A172 (cell line): ENCODE results near the gene ATXN1. TPM values are rescaled to one million over a fixed set of nuclear protein-coding genes. Genes with fewer than 3 reads are reported as not detected.
"Not testable (repeated sequence)": the region's sequence is repeated elsewhere in the genome, so short reads cannot be mapped to it uniquely, and the experiment has no call there.

Experiments
- DNase-seq: peaks from one replicate; pipeline ENCODE4 v3.0.0-alpha.2; 2015; ENCODE audit warnings: low spot score
- total RNA-seq: library from RNA; depleted of rRNA; stranded (reverse); fragments of >200 nt; shearing (Covaris generic); gene quantifications from 2 replicates; pipeline ENCODE4 v1.2.3, GENCODE V29; 2014

The ATXN1 gene
- total RNA-seq, 1 experiment from 2014 or later = 12.4 TPM

DNA sequence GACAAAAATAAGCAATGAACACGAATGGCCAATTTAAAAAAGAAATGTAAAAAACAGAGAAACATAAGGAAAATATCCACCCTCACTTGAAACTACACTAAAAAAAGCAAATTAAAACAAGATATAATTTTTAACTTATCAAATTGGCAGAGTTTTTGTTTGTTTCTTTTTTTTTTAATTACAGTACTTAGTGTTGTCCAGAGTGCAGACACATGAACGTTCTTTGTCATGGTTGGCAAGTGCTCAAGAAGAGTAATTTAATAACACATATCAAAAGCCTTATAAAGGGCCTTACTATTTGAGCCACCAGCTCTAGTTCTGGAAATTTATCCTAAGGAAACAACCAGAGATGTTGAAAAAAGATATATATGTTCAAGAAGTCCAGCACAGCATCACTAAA is 142.3 kb downstream of the ATXN1 start:
- no peak for DNase-seq

DNA sequence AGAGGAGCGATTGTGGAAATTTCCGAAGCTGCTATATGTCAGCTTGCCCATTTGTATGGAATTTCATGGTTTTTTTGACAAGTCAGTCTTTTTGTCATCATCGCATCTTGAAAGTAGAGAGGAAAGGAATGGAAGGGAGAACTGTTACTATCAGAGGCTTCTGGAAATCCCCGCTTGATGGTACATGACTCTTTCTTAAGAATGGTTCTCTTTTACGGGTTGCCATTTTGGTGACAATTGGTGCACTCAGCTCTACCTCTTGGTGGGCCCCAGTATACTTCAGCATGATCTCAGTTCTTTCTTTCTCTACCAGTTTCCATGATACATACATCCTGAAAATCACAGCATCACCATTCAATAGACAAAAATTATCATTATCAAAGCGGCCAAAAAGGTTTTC is 146.0 kb downstream of the ATXN1 start:
- DNase-seq = not testable (repeated sequence)

DNA sequence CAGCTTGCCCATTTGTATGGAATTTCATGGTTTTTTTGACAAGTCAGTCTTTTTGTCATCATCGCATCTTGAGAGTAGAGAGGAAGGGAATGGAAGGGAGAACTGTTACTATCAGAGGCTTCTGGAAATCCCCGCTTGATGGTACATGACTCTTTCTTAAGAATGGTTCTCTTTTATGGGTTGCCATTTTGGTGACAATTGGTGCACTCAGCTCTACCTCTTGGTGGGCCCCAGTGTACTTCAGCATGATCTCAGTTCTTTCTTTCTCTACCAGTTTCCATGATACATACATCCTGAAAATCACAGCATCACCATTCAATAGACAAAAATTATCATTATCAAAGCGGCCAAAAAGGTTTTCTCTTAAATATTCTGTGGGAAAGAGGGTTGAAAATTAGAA is 147.1 kb downstream of the ATXN1 start:
- not testable (repeated sequence) for DNase-seq

DNA sequence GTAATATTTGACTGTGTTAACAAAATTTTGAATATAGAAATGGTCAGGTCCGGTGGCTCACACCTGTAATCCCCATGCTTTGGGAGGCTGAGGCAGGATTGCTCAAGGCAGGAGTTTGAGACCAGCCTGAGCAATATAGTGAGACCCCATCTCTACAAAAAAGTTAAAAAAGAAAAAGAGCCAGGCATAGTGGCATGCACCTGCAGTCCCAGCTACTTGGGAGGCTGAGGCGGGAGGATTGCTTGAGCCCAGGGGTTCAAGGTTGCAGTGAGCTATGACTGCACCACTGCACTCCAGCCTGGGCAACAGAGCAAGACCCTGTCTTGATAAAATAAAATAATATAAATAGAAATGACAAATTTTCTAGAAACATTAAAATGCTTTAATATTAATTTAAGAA is 147.8 kb downstream of the ATXN1 start:
- not testable (repeated sequence) for DNase-seq

DNA sequence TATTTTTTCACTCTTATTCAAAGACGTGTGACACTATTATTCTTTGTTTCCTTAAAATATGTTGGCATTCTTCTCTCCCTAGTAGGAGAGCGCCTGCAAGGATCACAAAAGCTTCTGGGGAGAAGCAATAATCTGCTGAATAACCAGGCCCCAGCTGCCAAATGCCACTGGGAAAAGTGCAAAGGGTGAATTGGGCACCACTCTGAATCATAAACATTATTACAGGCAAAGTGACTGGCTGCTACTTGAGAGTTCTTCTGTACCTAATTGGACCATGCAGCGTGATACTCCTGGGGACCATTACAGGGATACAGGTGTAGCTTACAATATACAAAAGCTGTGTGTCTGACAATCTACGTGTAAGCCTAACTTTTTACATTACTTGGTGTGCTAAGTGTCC is 152.8 kb downstream of the ATXN1 start:
- no peak for DNase-seq

DNA sequence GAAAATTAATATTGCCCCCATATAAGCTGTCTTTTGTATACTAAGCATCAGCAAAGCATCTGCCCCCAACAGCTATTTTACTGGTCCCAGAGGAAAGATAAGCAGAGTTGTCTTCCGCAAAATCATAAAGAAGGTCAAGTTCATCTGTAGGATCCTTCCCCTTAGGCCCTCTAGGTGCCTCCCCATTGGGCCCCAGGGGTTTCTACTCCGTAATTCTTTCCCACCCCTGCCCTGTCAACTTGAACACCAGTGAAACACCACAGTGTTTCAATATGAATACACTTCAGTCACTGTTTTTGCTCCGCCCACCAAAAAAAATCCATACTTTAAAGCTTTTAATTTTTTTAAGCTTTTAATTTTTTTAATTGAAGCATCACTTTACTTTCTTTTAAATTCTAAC is 159.2 kb downstream of the ATXN1 start:
- DNase-seq = no peak

DNA sequence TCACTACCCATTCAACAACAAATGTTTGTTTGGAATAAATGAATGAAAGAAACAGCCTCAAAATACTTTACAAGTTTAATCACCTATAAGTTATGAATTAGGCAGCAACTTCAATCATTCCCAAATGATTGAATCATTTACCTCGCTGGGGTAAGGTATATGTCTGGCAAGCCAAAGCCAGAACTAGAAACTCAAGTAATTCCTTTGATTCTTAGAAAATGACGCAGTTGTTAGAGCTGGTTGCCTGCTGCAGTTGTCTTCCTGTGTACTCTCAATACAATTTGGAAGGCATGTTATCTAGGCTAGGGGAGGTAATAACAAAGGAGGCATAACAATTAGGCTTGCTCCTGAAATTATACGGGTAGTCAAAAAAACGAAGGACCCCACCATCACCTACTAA is 160.6 kb downstream of the ATXN1 start:
- no peak for DNase-seq

DNA sequence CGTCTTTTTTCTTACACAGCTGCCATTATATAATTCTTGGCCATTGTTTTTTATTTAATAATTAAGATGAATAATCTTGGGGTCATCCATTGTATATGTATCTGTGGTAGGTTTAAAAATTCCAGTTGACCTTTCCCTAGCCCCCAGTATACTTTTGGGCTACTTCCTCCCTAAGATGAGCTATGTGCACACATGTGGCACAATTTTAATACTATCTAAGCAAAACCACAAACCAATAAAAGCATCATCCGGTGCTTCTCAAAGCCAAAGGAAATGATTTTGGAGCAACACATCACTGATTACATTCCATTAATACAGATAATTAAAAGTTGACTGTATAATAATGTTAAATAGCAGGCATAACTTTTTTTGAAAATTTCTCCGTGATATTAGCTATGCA is 161.2 kb downstream of the ATXN1 start:
- no peak for DNase-seq

DNA sequence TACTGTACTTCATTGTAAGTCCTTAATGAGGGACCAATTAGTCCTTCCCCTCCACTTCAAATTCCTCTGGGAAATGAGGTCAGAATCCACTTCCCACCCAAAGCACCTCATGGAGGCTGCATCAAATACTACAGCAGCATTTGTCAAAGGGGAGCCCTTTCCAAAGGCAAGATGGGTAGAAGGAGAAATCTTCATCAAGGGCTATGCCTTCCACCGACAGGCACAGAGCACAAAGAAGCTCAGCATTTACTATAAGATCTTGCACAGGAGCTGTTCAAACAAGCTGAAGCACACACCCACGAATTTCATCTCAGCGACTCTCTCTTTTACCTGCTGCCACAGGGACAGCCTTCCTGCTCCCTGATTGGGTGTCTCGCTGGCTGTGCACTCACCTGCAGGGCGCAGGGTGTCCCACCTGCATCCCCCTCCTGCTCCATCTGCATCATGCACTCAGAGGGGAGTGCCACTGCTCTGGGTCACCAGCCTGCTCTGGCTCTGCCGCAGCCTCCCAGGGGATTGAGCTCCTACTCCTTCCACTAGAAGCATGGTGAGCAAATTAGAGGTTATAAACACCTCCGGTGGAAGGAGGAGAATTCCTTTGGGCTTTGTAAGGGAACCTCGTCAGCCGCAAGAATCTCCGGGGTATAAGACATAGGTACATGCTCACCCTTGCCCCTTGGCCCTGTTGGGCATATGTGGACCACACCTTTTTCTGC is 164.5 kb downstream of the ATXN1 start:
- no peak for DNase-seq

DNA sequence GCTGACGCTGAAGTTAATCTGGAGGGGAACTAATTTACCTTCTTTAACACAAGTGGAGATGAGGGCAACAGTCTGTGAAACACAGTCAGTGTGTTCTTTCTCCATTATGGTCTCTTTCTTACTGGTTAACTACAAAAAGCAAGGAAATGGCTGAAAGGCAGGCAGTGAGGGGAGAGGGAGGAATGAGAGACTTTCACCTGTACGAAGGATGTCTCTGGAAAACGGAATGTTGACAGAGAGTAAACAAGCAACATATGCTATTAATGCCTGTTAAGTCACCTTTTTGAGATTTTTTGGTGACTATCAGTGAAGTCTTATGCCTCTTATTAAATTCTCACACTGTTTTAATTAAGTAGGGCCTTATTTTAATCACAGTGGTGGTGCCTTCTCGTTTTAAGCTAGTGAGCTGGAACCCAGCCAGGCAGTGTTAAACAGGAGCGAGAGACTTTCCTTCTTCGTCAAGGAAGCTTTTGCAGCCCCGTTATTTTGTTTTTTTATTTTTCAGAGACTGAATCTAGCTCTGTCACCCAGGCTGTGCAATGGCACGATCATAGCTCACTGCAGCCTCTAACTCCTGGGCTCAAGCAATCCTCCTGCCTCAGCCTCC is 165.6 kb downstream of the ATXN1 start:
- DNase-seq = no peak

DNA sequence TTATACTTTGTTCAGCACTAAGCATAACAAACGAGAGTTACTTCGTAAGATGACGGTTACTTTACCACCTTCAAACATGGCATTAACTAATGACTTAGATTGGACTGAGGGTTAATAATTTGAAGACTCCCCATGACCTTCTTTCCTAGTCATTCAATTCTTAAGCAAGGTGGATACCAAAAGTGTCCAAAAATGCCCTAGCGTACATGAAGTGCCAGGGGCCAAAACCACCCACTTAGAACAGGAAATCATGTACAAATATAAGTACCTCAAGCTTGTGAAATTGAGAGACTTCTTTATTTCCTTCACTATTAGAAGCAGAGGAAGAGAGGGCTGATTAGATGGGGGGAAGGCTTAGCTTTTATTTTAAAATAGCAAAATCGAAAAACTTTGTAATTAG is 166.4 kb downstream of the ATXN1 start:
- DNase-seq = no peak

DNA sequence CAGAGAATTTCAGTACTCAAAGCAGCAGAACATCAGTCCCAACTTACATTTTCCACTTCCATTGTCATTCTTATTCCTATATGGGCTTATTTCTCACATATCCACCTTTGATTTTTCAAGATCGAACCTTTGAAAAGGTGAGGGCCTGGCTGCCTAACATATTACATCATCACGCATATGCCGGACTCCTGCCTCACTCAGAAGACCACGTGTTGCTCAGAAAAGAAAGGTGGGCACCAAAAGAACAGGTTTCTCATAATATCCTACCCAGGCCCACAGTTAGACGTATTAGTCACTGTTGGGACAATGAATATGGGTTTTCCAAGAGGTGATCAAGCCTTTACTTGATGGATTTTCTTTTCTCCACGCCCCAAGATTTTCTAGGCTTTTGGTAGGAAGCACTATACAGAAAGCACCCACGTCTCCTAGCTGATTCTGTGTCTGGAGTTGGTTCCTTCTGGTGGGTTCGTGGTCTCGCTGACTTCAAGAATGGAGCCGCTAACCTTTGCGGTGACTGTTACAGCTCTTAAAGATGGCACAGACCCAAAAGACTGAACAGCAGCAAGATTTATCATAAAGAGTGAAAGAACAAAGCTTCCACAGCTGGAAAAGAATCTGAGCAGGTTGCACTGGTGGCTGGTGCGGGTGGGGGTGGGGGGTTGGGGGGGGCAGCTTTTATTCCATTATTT is 168.9 kb downstream of the ATXN1 start:
- DNase-seq = no peak

DNA sequence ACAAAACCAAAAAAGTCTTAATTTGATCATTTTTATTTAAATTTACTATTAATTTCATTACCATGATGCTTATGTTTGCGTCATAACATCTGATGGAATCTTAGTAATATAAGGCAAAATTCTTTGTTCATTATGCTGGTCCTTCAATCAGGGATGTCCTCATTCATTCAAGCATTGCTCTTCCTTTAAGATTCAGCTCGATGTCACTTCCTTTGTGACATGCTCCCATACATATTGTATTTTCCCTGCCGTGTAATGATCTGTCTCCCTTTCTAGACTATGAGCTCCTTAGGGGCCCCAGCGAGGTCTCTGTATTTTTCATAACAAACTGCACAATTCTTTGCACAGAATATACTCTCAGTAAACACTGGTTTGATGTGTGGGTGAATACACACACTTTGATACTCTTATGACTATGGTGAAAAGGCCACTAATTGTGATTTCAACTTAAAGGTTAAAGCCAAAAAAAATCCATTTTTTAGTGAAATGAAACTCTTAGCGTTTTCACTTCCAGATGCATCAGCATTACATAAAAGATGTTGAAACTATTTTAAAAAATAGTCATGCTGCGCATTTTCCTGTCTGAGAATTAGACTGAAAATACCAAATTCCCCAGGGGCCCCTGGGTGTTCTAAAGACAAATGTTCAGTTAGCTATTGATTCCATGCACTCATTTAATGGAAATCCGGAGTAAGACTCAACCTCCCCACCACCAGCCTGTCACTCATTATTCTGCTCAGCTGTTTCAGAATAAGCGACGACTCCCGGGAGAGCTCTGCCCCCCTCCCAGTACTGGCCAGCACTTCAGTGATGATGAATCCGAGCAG is 169.7 kb downstream of the ATXN1 start:
- no peak for DNase-seq

DNA sequence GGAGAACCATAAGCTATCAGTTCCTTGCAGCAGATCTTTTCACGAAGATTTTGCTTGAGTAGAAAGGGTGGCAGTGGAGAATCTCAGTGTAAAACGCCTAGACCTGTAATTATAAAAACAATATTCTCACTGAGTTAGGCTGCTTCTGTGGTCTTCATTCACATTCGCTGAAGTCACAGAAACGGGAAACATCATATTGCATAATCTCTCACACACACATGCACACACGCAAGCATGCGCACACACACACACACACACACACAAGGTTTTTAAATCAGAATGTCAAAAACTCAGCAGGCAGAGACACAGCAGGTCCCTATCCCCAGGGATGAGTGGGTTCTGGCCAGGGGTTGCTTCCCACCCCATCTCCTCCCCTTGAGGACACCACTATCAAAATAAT is 175.5 kb downstream of the ATXN1 start:
- DNase-seq = no peak

DNA sequence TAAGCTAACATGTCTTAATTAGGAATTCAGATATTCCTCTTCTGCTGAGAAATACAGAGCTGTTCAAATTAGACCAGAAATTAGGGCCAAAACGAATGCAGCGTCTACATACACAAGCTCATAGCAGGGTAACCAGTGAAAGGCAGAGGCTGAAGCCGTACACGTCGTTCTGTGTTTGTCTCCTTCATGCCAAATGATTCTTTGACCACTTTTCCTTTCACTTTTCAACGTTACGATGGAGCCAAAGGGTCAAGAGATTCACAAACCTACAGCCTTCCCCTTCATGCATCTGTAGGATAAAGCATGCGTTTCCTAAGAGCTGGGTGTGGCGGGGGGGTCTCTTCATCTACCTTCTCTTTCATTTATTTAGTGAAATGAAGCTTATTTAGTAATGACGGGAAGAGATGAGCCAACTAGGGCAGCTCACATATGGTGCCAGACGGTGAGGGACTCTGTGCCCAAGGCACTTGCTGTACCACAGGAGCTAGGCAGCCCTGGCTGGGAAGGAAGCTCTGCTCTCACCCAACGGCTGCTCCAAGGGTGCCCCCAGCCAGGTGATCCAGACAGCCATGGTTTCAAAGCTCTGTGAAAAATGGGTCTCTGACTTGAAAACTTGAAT is 178.0 kb downstream of the ATXN1 start:
- DNase-seq = no peak

DNA sequence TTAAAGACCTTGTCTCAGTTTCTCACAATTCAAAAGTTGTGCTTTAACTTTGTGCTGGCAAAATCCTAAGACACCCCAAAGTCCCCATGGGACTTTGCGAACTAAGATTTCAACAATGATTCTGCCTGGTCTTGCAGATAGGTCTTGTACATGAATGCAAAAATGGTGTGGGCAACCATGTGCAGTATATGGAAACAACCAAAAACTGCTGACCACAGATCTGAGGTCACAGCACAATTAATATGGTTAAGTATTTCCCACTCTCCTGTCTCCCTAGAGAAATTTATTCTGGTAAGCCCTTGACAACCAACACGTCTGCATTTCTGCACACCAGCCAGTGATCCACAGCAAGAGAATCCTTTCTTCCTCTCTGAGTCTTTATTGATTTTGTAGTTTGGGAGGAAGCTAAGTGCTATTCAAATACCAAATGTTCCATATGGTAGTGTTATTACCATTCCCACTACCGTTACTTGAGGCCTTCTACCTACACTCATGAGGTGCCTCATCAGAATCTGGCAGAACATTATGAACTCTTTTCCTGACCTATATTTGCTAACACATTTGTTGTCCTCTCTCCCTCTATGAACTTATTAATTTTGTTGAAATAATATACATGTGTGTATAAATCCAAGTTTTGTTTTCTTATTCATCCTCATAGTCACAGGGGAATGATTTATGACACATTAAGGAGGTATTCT is 178.7 kb downstream of the ATXN1 start:
- DNase-seq = no peak

DNA sequence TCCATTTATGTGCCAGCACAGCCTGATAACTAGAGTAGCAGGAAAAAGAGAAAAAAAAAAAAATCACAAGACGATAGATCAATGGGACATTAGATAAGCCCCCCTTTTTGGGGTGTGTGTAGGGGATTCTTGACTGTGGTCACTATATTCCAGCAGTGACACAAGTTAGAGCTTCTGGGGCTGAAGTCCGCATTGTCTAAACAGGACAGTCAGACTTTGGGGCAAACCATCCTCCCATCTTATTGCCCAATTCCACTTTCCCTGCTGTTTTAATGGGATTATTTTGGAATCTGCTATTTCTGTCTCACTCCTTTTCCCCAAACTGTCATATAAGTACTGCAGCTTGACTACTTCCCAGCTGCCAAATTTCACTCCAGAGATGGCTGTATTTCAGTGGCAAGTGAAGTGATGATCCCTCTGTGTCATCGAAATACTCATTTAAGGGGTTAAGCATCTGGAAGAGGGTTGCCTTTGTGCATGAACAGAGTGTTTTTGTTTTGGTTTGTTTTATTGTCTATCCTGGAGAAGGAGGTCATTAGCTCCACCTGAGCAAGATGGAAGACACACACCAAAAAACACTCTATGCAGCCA is 182.5 kb downstream of the ATXN1 start:
- no peak for DNase-seq

DNA sequence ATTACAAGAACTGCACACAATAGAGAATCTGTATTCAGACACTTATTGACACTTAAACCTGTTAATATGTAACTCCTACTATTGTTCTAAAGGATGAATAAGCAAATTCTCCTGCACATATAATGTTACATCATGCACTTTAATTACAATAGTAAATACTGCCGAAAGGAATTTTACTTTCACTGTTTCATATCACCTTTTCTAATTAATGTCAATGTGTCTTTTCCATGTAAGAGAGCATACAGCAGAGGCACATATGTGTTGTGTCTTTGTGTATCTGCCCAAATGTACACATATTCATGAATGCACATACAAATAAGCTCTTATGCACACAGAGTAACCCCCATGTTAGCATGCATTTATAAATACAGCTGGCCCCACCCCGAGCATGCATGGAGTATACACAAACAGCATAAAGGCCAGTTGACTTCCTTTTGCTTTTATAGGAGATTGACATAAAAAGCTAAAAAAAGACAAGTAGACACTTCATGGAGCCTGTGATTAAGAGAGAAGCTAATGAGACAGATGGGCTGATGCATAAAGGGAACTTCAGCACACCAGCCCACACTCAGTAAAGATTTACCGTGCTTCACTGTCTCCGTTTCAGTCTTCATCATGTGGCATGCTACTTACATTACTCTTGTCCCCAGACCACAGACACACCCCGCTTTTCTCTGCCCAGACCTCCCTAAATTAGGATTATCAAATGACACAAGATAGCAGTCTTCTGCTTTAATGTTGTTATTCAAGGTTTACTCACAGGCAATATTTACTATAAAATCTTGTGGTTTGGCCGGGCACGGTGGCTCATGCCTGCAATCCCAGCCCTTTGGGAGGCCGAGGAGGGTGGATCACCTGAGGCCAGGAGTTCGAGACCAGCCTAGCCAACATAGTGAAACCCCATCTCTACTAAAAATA is 184.6 kb downstream of the ATXN1 start:
- peak; percentile 1 for DNase-seq

DNA sequence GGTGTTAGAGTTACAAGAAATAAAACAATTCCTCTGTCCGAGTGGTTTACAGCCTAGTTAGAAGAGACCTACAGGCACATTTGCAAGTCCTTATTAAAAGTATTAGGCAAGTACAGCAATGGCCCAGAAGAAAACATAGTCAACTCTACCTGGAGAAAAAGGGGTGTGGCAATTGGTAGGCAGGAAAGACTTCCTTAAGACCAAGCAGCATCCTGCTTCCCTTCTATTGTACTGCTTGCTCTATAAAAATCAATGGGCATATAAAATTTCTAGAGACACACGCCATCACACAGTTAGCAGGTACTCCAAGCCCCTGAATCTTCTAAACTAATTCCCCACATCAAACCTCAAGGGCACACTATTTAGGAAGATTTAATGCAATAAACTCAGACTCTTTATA is 185.6 kb downstream of the ATXN1 start:
- DNase-seq = no peak

DNA sequence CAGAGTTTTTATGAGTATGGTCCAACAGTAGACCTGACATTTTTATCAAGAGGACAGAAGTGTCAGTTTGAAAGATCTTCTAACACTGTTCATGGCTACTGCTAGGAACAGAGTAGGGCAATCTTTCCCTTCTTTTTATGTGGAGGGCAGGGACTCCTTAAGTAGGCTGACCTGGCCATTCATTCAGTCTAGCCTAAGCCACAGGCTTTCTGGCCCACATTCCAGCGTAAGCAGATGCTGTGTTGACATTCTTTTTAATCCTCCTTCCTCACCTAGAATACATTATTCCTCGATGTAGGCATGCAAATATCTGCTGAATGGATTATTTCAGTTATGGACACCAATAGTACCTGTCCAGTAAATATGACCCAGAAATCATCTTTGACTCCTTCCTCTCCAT is 188.3 kb downstream of the ATXN1 start:
- DNase-seq = no peak
